ENCODE data around the gene SART1.

The SART1 gene

DNA sequence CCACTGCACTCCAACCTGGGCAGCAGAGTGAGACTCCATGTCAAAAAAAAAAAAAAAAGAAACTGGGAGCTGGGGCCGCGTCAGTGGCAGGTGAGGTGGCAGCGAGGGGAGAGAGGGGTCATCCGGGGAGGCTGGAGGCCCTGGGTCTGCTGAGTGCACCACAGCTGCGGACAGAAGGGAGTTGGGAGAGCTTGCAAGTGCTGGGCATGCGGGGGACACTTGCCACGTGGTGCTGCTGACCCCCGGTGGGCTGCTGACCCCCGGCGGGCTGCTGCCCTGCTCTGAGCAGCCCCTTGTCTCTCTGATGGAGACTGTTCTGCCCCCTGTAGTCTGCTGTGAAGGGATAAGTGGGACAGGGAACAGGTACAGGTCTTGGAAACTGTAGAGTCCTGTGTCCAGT is 39.7 kb upstream of the SART1 start:
- no peak overlapping the region for H3K9ac ChIP-seq (ENCODE audit: low read length)
- H3K79me2 ChIP-seq (ENCODE audit: insufficient read depth, low read length), result no peaks in the 10 kb centered on the region
- H3K27me3 ChIP-seq (ENCODE audit: low read length), result no peaks in the 10 kb centered on the region
- H3K4me3 ChIP-seq (ENCODE audit: insufficient read depth, low read length, poor library complexity, severe bottlenecking), result no peak overlapping the region
- H2AFZ ChIP-seq (ENCODE audit: low read depth, low read length, severe bottlenecking), result no peak overlapping the region
- H3F3A ChIP-seq (ENCODE audit: insufficient read depth), result no peaks in the 10 kb centered on the region
- no peaks in the 10 kb centered on the region for H3K36me3 ChIP-seq (ENCODE audit: low read length)
- H3K27ac ChIP-seq (ENCODE audit: low read depth, low read length), result no peak overlapping the region
- H3K4me2 ChIP-seq (ENCODE audit: low read depth, low read length, poor library complexity, severe bottlenecking), result no peak overlapping the region
- H4K20me1 ChIP-seq (ENCODE audit: low read depth, low read length), result no peaks in the 10 kb centered on the region
- H3K9me2 ChIP-seq (replicated peaks; ENCODE audit: insufficient read depth, low read length), result no peaks in the 10 kb centered on the region
- H3K9me3 ChIP-seq (ENCODE audit: insufficient read depth, low read length), result no peaks in the 10 kb centered on the region
- TF ChIP-seq EZH2phosphoT487 (conservative IDR thresholded peaks at IDR 0.05; ENCODE audit: low read length), result no peak
- TF ChIP-seq, protein P1, sequence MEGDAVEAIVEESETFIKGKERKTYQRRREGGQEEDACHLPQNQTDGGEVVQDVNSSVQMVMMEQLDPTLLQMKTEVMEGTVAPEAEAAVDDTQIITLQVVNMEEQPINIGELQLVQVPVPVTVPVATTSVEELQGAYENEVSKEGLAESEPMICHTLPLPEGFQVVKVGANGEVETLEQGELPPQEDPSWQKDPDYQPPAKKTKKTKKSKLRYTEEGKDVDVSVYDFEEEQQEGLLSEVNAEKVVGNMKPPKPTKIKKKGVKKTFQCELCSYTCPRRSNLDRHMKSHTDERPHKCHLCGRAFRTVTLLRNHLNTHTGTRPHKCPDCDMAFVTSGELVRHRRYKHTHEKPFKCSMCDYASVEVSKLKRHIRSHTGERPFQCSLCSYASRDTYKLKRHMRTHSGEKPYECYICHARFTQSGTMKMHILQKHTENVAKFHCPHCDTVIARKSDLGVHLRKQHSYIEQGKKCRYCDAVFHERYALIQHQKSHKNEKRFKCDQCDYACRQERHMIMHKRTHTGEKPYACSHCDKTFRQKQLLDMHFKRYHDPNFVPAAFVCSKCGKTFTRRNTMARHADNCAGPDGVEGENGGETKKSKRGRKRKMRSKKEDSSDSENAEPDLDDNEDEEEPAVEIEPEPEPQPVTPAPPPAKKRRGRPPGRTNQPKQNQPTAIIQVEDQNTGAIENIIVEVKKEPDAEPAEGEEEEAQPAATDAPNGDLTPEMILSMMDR (IDR thresholded peaks at IDR 0.05; ENCODE audit: insufficient read depth, low read length, poor library complexity, severe bottlenecking), result no peak

DNA sequence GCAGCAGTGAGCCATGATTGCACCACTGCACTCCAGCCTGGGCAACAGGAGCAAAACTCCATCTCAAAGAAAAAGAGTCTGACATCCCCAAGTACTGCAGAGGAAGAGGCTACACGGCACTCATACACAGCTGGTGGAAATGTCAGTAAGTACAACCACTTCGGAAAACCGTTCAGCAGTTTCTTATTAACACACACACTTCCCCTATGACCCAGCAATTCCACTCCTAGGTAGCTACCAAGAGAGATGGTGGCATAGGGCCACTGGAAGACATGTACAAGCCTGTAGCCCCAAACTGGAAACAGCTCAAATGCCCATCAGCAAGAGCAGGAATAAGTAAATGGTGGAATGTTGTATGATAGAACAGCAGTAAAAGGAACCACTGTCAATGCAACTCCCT is 39.0 kb upstream of the SART1 start:
- Histone ChIP-seq H4K20me1 (ENCODE audit: low read depth, low read length) (no peaks in the 10 kb centered on the region), H3F3A (ENCODE audit: insufficient read depth) (no peaks in the 10 kb centered on the region), H3K27ac (ENCODE audit: low read depth, low read length) (no peak overlapping the region), H2AFZ (ENCODE audit: low read depth, low read length, severe bottlenecking) (no peak overlapping the region), H3K36me3 (ENCODE audit: low read length) (no peaks in the 10 kb centered on the region), H3K4me3 (ENCODE audit: insufficient read depth, low read length, poor library complexity, severe bottlenecking) (no peak overlapping the region), H3K9me2 (replicated peaks; ENCODE audit: insufficient read depth, low read length) (no peaks in the 10 kb centered on the region), H3K4me2 (ENCODE audit: low read depth, low read length, poor library complexity, severe bottlenecking) (no peak overlapping the region), H3K9ac (ENCODE audit: low read length) (no peak overlapping the region), H3K79me2 (ENCODE audit: insufficient read depth, low read length) (no peaks in the 10 kb centered on the region), H3K9me3 (ENCODE audit: insufficient read depth, low read length) (no peaks in the 10 kb centered on the region), H3K27me3 (ENCODE audit: low read length) (no peaks in the 10 kb centered on the region)
- no peak for TF ChIP-seq EZH2phosphoT487 (conservative IDR thresholded peaks at IDR 0.05; ENCODE audit: low read length)
- TF ChIP-seq, protein P1 (IDR thresholded peaks at IDR 0.05; ENCODE audit: insufficient read depth, low read length, poor library complexity, severe bottlenecking), result no peak

DNA sequence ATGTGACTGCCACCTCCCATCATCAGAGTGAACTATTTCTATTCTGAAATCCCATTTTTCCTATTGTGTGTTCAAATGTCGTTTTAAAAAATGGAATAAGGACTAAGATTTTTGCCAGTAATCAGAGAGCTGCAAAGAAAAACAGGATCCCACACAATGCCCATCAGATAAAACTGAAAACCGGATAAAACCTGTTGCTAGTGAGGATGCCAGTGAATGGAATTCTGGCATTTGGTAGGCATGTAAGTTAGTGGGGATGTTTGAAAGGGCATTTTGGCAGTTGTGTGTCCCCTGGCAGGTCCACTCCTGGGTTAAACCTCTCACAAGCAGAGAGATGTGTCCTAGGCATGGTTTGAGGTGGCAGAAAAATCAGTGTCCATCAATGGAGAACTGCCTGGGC is 36.1 kb upstream of the SART1 start:
- H4K20me1 ChIP-seq (ENCODE audit: low read depth, low read length), result no peaks in the 10 kb centered on the region
- H3F3A ChIP-seq (ENCODE audit: insufficient read depth), result no peaks in the 10 kb centered on the region
- no peak overlapping the region for H3K27ac ChIP-seq (ENCODE audit: low read depth, low read length)
- H3K79me2 ChIP-seq (ENCODE audit: insufficient read depth, low read length), result no peaks in the 10 kb centered on the region
- no peaks in the 10 kb centered on the region for H3K27me3 ChIP-seq (ENCODE audit: low read length)
- no peak for TF ChIP-seq EZH2phosphoT487 (conservative IDR thresholded peaks at IDR 0.05; ENCODE audit: low read length)
- TF ChIP-seq, protein P1 (IDR thresholded peaks at IDR 0.05; ENCODE audit: insufficient read depth, low read length, poor library complexity, severe bottlenecking), result no peak
- no peak overlapping the region for H2AFZ ChIP-seq (ENCODE audit: low read depth, low read length, severe bottlenecking)
- no peaks in the 10 kb centered on the region for H3K9me3 ChIP-seq (ENCODE audit: insufficient read depth, low read length)
- no peak overlapping the region for H3K4me2 ChIP-seq (ENCODE audit: low read depth, low read length, poor library complexity, severe bottlenecking)
- no peak overlapping the region for H3K4me3 ChIP-seq (ENCODE audit: insufficient read depth, low read length, poor library complexity, severe bottlenecking)
- no peaks in the 10 kb centered on the region for H3K36me3 ChIP-seq (ENCODE audit: low read length)
- no peak overlapping the region for H3K9ac ChIP-seq (ENCODE audit: low read length)
- H3K9me2 ChIP-seq (replicated peaks; ENCODE audit: insufficient read depth, low read length), result no peaks in the 10 kb centered on the region
